Embryonic facial prominence (tissue), 1 donor: ENCODE results near the gene LPCAT2.

Experiments
- DNase-seq: peaks from one replicate; pipeline ENCODE4 v3.0.0-alpha.2; 2016; ENCODE audit errors: extremely low spot score

Gene LPCAT2

GRCh38 chr16:55555436-55555835 is 46.6 kb downstream of the LPCAT2 start:
- DNase-seq, result no peak

- no peak for DNase-seq
These were observed 48.3 kb downstream of the LPCAT2 start for GRCh38 chr16:55557186-55557585.

- no peak for DNase-seq
These were observed 50.4 kb downstream of the LPCAT2 start for GRCh38 chr16:55559233-55559632.

- no peak for DNase-seq
These were observed 51.2 kb downstream of the LPCAT2 start for GRCh38 chr16:55559933-55560516.

- DNase-seq, result no peak
These were observed 52.5 kb downstream of the LPCAT2 start for GRCh38 chr16:55561319-55561848.

- no peak for DNase-seq
These were observed 54.1 kb downstream of the LPCAT2 start for GRCh38 chr16:55562936-55563335.

- DNase-seq, result no peak
These were observed 54.9 kb downstream of the LPCAT2 start for GRCh38 chr16:55563797-55564196.

GRCh38 chr16:55565086-55565485 is 56.2 kb downstream of the LPCAT2 start:
- no peak for DNase-seq

- no peak for DNase-seq
These were observed 57.7 kb downstream of the LPCAT2 start, which contains the start of gene CAPNS2 for GRCh38 chr16:55566432-55567175. Gene CAPNS2, plus strand, starts transcription at chr16:55566684. Its CDS starts 73 bp downstream, at chr16:55566757.

GRCh38 chr16:55567382-55567781 is 58.5 kb downstream of the LPCAT2 start:
- no peak for DNase-seq

- peak; percentile 53 for DNase-seq
These were observed 59.3 kb downstream of the LPCAT2 start for GRCh38 chr16:55568207-55568606.

- no peak for DNase-seq
These were observed 60.2 kb downstream of the LPCAT2 start for GRCh38 chr16:55569025-55569424.

GRCh38 chr16:55570159-55570558 is 61.3 kb downstream of the LPCAT2 start:
- no peak for DNase-seq

- no peak for DNase-seq
These were observed 62.5 kb downstream of the LPCAT2 start for GRCh38 chr16:55571191-55571897.

- DNase-seq, result no peak
These were observed 63.6 kb downstream of the LPCAT2 start for GRCh38 chr16:55572439-55572838.

- DNase-seq, result no peak
These were observed 65.9 kb downstream of the LPCAT2 start for GRCh38 chr16:55574811-55575210.

- DNase-seq, result no peak
These were observed 66.6 kb downstream of the LPCAT2 start for GRCh38 chr16:55575496-55575895.

- DNase-seq, result no peak
These were observed 67.5 kb downstream of the LPCAT2 start for GRCh38 chr16:55576384-55576783.

GRCh38 chr16:55577887-55578286 is 69.0 kb downstream of the LPCAT2 start:
- DNase-seq, result no peak

- DNase-seq, result no peak
These were observed 76.8 kb downstream of the LPCAT2 start for GRCh38 chr16:55585631-55586030.

- no peak for DNase-seq
These were observed 79.9 kb downstream of the LPCAT2 start for GRCh38 chr16:55588799-55589198.

- DNase-seq, result no peak
These were observed 83.4 kb downstream of the LPCAT2 start for GRCh38 chr16:55592306-55592705.

GRCh38 chr16:55597928-55598327 is 89.1 kb downstream of the LPCAT2 start:
- no peak for DNase-seq
